OCI-LY1 (cell line): ENCODE results near the gene TBX10.

Source experiments
- H2AFZ ChIP-seq: fragments of 200-600 bp; sonication (generic), shearing (Covaris generic); 2 replicates; pipeline ENCODE4 v1.6.0; 2014; ENCODE audit warnings: antibody characterized with exemption, mild to moderate bottlenecking, low read length
- H3F3A ChIP-seq: fragments of 200-600 bp; sonication (generic), shearing (Covaris generic); 2 replicates; pipeline ENCODE4 v1.6.0; 2014; ENCODE audit warnings: mild to moderate bottlenecking, antibody characterized with exemption, low read length, moderate library complexity; ENCODE audit not compliant: insufficient read depth
- H3K27ac ChIP-seq: fragments of 200-600 bp; sonication (generic); 2 replicates; pipeline ENCODE4 v1.5.1; 2014; ENCODE audit warnings: low read length, mixed run types, mild to moderate bottlenecking, low read depth; ENCODE audit not compliant: poor library complexity, severe bottlenecking
- H3K27me3 ChIP-seq: fragments of 200-600 bp; sonication (generic); 2 replicates; pipeline ENCODE4 v1.6.0; 2014; ENCODE audit warnings: antibody characterized with exemption, mild to moderate bottlenecking, low read length, moderate library complexity; ENCODE audit not compliant: insufficient read depth
- H3K36me3 ChIP-seq: fragments of 200-600 bp; sonication (generic); 2 replicates; pipeline ENCODE4 v1.6.1; 2014; ENCODE audit warnings: mild to moderate bottlenecking, antibody characterized with exemption, low read length, moderate library complexity, mixed read lengths; ENCODE audit not compliant: insufficient read depth
- H3K4me1 ChIP-seq: fragments of 200-600 bp; sonication (generic); 2 replicates; pipeline ENCODE4 v1.5.1; 2014; ENCODE audit warnings: mild to moderate bottlenecking, low read length, moderate library complexity; ENCODE audit not compliant: insufficient read depth, severe bottlenecking
- H3K4me2 ChIP-seq: fragments of 200-600 bp; sonication (generic), shearing (Covaris generic); 2 replicates; pipeline ENCODE4 v1.6.1; 2014; ENCODE audit warnings: low read length
- H3K4me3 ChIP-seq: fragments of 200-600 bp; sonication (generic); 2 replicates; pipeline ENCODE4 v1.5.1; 2014; ENCODE audit warnings: low read length, low read depth, mild to moderate bottlenecking, mixed read lengths; ENCODE audit not compliant: poor library complexity, severe bottlenecking
- H3K79me2 ChIP-seq: fragments of 200-600 bp; shearing (Covaris generic); 2 replicates; pipeline ENCODE4 v1.6.1; 2016; ENCODE audit warnings: mixed run types, low read length, mixed read lengths; ENCODE audit not compliant: insufficient read depth
- H3K9ac ChIP-seq: fragments of 200-600 bp; sonication (generic), shearing (Covaris generic); 2 replicates; pipeline ENCODE4 v1.6.1; 2014; ENCODE audit warnings: mild to moderate bottlenecking, low read length, mixed read lengths
- H3K9me2 ChIP-seq: fragments of 200-600 bp; sonication (generic), shearing (Covaris generic); 2 replicates; pipeline ENCODE4 v1.6.1; 2014; ENCODE audit warnings: low read depth, mild to moderate bottlenecking, low read length, mixed read lengths
- H3K9me3 ChIP-seq: fragments of 200-600 bp; shearing (Covaris generic); 2 replicates; pipeline ENCODE4 v1.6.1; 2014; ENCODE audit warnings: low read length, mixed read lengths
- H4K20me1 ChIP-seq: fragments of 200-600 bp; sonication (generic), shearing (Covaris generic); 2 replicates; pipeline ENCODE4 v1.6.0; 2016; ENCODE audit warnings: mild to moderate bottlenecking, low read length; ENCODE audit not compliant: insufficient read depth
- EZH2 ChIP-seq: fragments of 200-600 bp; sonication (generic), shearing (Covaris generic); IDR thresholded peaks from 2 replicates; pipeline ENCODE4 v1.8.0; 2017; ENCODE audit warnings: borderline replicate concordance, mixed run types, mild to moderate bottlenecking, antibody characterized with exemption, low read length, moderate library complexity, mixed read lengths
- TF ChIP-seq, protein P1 (sequence below): fragments of 200-600 bp; sonication (generic), shearing (Covaris generic); IDR thresholded peaks from 2 replicates; pipeline ENCODE4 v1.5.1; 2017; ENCODE audit warnings: mild to moderate bottlenecking, antibody characterized with exemption, low read length, moderate library complexity, mixed read lengths

The TBX10 gene

DNA sequence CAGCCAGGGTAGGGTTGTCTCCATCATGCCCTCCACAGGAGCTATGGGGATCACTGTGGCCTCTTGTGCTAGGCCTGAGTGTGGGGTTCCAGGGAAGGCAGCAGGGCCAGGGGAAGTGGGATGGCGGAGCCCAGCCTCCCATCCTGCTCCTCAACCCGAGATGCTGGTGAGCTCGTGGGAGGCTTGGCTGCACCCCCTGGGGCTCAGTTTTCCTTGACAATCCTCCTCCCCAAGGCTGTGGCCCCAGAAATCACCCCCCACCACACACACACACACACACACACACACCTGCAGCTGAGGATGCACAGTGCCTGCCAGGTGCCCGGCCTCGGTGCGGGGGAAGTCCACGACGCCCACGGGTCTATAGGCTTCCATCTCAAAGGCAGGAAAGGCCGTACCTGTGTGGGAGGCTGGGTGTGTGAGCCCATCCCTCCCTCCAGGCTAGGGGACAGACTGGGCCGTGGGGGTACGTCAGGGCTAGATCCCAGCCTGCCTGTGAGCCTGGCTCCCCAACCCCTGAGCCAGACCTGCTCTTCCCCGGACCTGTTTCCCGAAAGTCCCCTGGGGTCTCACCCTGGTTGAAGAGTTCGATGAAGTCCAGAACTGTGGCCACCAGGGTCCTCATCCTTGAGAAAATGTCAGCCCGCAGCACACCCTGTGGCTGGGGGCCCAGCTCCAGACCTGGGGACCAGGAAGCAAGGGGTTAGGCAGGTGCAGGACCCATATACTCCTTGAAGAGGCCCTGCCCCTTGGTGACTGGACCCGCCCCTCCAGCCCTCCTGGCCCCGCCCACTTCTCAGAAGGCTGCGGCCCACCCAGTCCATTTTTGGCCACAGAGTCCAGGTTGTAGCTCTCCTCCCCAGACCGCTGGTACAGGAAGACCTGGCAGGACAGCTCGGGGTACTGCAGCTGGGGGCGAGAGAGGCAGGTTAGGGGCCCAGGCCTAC, 5.2 kb upstream of the TBX10 start:
- Histone ChIP-seq H3K27me3 (peaks cover 4% of the 10 kb centered on the region; the same call in 1 of the 2 replicates), H3K4me1 (peaks cover 41% of the 10 kb centered on the region), H3K4me3 (no peak overlapping the region), H2AFZ (no peak overlapping the region), H3K79me2 (no peaks in the 10 kb centered on the region), H4K20me1 (no peaks in the 10 kb centered on the region), H3K27ac (no peak overlapping the region), H3K4me2 (no peak overlapping the region), H3K9ac (no peak overlapping the region), H3F3A (no peaks in the 10 kb centered on the region), H3K9me3 (peaks cover 3% of the 10 kb centered on the region; the same call in 1 of the 2 replicates), H3K36me3 (no peaks in the 10 kb centered on the region; the same call in 1 of the 2 replicates), H3K9me2 (no peaks in the 10 kb centered on the region)
- TF ChIP-seq, protein P1, sequence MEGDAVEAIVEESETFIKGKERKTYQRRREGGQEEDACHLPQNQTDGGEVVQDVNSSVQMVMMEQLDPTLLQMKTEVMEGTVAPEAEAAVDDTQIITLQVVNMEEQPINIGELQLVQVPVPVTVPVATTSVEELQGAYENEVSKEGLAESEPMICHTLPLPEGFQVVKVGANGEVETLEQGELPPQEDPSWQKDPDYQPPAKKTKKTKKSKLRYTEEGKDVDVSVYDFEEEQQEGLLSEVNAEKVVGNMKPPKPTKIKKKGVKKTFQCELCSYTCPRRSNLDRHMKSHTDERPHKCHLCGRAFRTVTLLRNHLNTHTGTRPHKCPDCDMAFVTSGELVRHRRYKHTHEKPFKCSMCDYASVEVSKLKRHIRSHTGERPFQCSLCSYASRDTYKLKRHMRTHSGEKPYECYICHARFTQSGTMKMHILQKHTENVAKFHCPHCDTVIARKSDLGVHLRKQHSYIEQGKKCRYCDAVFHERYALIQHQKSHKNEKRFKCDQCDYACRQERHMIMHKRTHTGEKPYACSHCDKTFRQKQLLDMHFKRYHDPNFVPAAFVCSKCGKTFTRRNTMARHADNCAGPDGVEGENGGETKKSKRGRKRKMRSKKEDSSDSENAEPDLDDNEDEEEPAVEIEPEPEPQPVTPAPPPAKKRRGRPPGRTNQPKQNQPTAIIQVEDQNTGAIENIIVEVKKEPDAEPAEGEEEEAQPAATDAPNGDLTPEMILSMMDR = no peak
- no peak for TF ChIP-seq EZH2

GRCh38 chr11:67644042-67644441, 4.5 kb upstream of the TBX10 start:
- no peaks in the 10 kb centered on the region for H3K79me2 ChIP-seq

GRCh38 chr11:67642173-67643120, 2.9 kb upstream of the TBX10 start:
- Histone ChIP-seq H3K9me3 (peaks cover 3% of the 10 kb centered on the region; the same call in 1 of the 2 replicates), H3K9me2 (no peaks in the 10 kb centered on the region), H3K4me2 (no peak overlapping the region), H4K20me1 (no peaks in the 10 kb centered on the region), H3K9ac (no peak overlapping the region), H3K27me3 (peaks cover 4% of the 10 kb centered on the region; the same call in 1 of the 2 replicates), H2AFZ (no peak overlapping the region), H3K36me3 (no peaks in the 10 kb centered on the region; the same call in 1 of the 2 replicates), H3F3A (no peaks in the 10 kb centered on the region), H3K79me2 (no peaks in the 10 kb centered on the region), H3K4me3 (no peak overlapping the region), H3K27ac (no peak overlapping the region), H3K4me1 (peaks cover 18% of the 10 kb centered on the region)
- TF ChIP-seq EZH2 = no peak
- TF ChIP-seq, protein P1 = no peak

More at GRCh38 chr11:67644042-67644441, 4.5 kb upstream of the TBX10 start:
- Histone ChIP-seq H3K9me3 (peaks cover 3% of the 10 kb centered on the region; the same call in 1 of the 2 replicates), H3F3A (no peaks in the 10 kb centered on the region), H3K27me3 (peaks cover 4% of the 10 kb centered on the region; the same call in 1 of the 2 replicates), H3K4me3 (no peak overlapping the region), H3K4me2 (no peak overlapping the region), H4K20me1 (no peaks in the 10 kb centered on the region), H3K4me1 (peaks cover 34% of the 10 kb centered on the region), H2AFZ (no peak overlapping the region), H3K9me2 (no peaks in the 10 kb centered on the region), H3K27ac (no peak overlapping the region), H3K9ac (no peak overlapping the region), H3K36me3 (no peaks in the 10 kb centered on the region; the same call in 1 of the 2 replicates)
- TF ChIP-seq, protein P1 = peak; percentile 34
- TF ChIP-seq EZH2 = no peak
